ENCODE data around the gene TP53I3.
"Not testable (repeated sequence)": the region's sequence is repeated elsewhere in the genome, so short reads cannot be mapped to it uniquely, and the experiment has no call there.

Gene TP53I3

GRCh38 chr2:24095171-24095677, 10.6 kb upstream of the TP53I3 start:
- DNase-seq = not testable (repeated sequence)

GRCh38 chr2:24093270-24093669, 8.6 kb upstream of the TP53I3 start:
- DNase-seq = not testable (repeated sequence)

- no peak for DNase-seq
Observed at GRCh38 chr2:24088821-24089359, 4.3 kb upstream of the TP53I3 start.

GRCh38 chr2:24087032-24087431, 2.4 kb upstream of the TP53I3 start:
- no peak for DNase-seq

- no peak for DNase-seq
Observed at GRCh38 chr2:24086241-24086640, 1.6 kb upstream of the TP53I3 start.

GRCh38 chr2:24085200-24085489, 511 bp upstream of the TP53I3 start:
- DNase-seq = no peak

GRCh38 chr2:24083567-24084385, 858 bp downstream of the TP53I3 start:
- DNase-seq = no peak

GRCh38 chr2:24082787-24083566, 1.7 kb downstream of the TP53I3 start:
- no peak for DNase-seq

- DNase-seq = no peak
Observed at GRCh38 chr2:24080701-24081100, 3.9 kb downstream of the TP53I3 start.

- no peak for DNase-seq
Observed at GRCh38 chr2:24077879-24078278, 6.8 kb downstream of the TP53I3 start.

GRCh38 chr2:24077535-24077877, 7.1 kb downstream of the TP53I3 start:
- DNase-seq = no peak

GRCh38 chr2:24076849-24077534, 7.6 kb downstream of the TP53I3 start:
- DNase-seq = no peak

- peak; percentile 94 for DNase-seq
Observed at GRCh38 chr2:24075915-24076848, 8.5 kb downstream of the TP53I3 start, which contains the start of gene SF3B6. SF3B6 (minus strand) TSS chr2:24076326; CDS start chr2:24076229, 97 bp downstream.

GRCh38 chr2:24075259-24075658, 9.4 kb downstream of the TP53I3 start:
- no peak for DNase-seq

- no peak for DNase-seq
Observed at GRCh38 chr2:24073816-24074215, 10.8 kb downstream of the TP53I3 start.

GRCh38 chr2:24072259-24072658, 12.4 kb downstream of the TP53I3 start:
- no peak for DNase-seq

GRCh38 chr2:24065341-24065740, 19.3 kb downstream of the TP53I3 start:
- DNase-seq = no peak

- DNase-seq = no peak
Observed at GRCh38 chr2:24058564-24059271, 25.9 kb downstream of the TP53I3 start.

- DNase-seq = no peak
Observed at GRCh38 chr2:24055750-24056149, 28.9 kb downstream of the TP53I3 start.

GRCh38 chr2:24054366-24055010, 30.1 kb downstream of the TP53I3 start:
- no peak for DNase-seq

GRCh38 chr2:24052951-24053350, 31.7 kb downstream of the TP53I3 start:
- DNase-seq = no peak
